Measurements from ENCODE around the gene C10orf90.

Gene C10orf90

GRCh38 chr10:126673565-126673964 lies 3.1 kb upstream of the C10orf90 start:
- DNase-seq (ENCODE audit: low spot score): peak; percentile 81

DNA sequence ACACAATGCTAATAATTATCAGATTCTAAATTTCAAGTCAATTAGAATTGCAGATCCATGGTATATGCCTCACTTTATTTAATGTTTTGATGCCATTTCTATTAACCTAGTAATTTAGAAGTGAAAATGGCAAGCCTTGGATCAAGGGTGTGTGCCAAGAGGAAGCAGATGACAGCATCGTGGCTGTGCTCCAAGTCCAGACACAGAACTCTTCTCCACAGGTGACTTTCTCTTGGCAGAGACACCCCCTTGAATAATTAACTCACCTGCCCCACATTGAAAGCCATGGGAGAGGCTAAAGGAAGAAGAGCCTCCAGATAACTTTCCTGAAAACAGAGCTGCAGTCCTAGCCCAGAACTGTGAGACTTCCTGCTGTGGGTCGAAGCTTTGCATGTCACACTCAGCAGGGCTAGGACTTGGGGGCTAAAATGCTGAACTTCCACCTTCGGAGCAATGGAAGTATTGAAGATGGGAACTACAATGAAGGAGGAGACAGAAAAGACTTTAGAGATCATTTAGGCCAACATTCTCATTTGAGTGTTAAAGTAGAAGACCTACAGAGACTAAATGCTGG lies 996 bp upstream of the C10orf90 start:
- DNase-seq (ENCODE audit: low spot score): no peak

DNA sequence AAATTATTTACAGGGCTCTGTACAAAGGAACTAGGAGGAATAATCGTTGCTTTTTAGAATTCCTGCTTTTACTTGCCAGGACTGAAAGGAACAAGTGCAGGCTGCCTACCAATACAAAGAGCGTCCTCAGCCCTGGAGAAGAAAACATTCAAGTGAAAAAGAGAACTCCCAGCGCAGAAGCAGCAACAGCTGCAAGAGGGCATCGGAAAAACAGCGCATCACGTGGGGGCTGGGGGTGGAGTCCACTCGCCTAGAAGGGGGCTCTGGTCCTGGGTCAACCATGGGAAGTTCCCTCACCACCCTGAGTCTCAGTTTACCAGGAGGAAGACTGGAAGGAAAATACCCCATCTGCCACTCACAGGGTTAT lies 385 bp upstream of the C10orf90 start:
- peak; percentile 96 for DNase-seq (ENCODE audit: low spot score)

GRCh38 chr10:126669168-126669567 lies 1.3 kb downstream of the C10orf90 start:
- DNase-seq (ENCODE audit: low spot score): peak; percentile 62

DNA sequence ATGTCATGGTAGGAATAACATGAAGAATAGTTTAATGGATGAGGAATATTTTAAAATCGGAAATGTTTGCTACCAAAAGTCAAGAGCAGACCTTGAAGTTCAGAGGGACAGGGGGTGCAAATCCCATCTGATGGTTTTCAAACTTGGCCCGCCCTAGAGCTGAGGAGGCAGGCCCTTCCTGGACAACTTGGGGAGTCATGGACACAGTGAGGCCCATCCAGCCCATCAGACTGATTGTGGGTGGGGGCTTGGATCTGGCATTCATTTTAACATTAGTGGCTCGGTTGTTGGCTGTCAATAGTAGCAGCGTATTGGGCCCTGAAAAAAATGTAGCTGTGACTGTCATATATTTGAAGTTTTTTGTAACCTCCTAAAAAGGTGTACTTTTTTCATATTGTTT lies 2.0 kb downstream of the C10orf90 start:
- DNase-seq (ENCODE audit: low spot score): peak; percentile 65

- peak; percentile 57 for DNase-seq (ENCODE audit: low spot score)
Observed at GRCh38 chr10:126667568-126667967, 2.9 kb downstream of the C10orf90 start.

- no peak for DNase-seq (ENCODE audit: low spot score)
Observed at GRCh38 chr10:126665207-126665606, 5.3 kb downstream of the C10orf90 start.

DNA sequence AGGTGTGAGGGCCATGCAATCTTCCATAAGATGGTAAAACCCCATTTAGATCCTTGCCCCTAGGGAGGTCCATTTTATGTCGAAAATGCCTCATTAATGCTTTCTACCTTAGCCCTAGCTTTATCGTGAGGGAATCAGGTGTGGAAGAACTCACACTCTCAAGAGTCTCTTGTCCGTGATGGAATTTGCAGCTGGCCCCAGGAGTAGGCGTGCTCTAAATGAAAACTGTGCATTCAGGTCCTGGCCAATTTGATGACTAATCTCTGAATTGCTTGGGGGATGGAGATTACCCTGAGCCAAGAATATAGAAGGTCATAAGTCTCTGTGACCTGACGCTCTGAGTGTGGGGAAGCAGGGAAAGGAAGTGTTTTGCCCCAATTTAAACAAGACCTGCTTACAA lies 6.6 kb downstream of the C10orf90 start:
- peak; percentile 63 for DNase-seq (ENCODE audit: low spot score)

- peak; percentile 98 for DNase-seq (ENCODE audit: low spot score)
Observed at GRCh38 chr10:126663328-126663727, 7.2 kb downstream of the C10orf90 start.

DNA sequence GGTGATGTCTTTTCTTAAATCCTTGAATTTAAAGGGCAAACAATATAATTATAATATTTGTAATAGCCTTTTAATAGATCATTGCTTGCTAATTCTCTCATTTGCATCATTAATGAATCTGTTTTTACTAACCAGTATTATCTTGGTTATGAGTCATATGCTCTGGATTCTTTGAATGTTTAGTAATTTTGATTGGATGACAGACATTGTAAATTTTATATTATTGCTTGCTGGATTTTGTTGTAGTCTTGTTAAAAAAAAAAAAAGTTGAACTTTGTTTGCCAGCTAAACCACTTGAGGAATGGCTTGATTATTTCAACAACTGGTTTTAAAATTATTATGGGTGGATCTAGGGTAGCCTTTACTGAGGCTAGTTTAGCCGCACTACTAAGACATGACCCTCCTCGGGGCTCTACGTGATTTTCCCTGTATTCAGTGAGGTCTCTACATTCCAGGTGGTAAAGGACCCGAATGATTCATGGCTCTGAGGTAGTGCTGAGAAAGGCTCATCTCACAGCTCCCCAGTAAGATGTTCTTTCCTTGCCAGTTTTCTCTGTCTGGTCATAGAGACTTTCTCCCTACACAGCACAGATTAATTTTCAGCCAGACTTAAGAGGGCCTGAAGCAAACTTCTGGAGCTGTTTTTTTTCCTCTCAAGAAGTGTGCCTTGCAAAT lies 8.5 kb downstream of the C10orf90 start:
- no peak for DNase-seq (ENCODE audit: low spot score)

- no peak for DNase-seq (ENCODE audit: low spot score)
Observed at GRCh38 chr10:126661356-126661755, 9.1 kb downstream of the C10orf90 start.

GRCh38 chr10:126659750-126660149 lies 10.7 kb downstream of the C10orf90 start:
- peak; percentile 55 for DNase-seq (ENCODE audit: low spot score)

- DNase-seq (ENCODE audit: low spot score): peak; percentile 75
Observed at GRCh38 chr10:126658928-126659327, 11.6 kb downstream of the C10orf90 start.

DNA sequence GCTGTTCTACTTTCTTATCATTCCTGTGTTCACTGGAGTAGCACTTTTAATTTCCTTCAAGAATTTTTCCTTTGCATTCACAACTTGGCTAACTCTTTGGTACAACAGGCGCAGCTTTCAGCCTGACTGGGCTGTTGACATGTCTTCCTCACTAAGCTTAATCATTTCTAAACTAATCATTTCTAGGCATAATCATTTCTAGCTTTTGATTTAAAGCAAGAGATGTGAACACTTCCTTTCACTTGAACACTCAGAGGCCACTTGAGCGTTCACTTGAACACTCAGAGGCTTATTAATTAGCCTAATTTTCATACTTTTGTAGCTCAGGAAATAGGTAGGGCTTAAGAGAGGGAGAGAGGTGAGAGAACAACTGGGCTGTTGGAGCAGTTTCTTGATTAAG lies 15.9 kb downstream of the C10orf90 start:
- DNase-seq (ENCODE audit: low spot score): no peak

- DNase-seq (ENCODE audit: low spot score): no peak
Observed at GRCh38 chr10:126651467-126651866, 19.0 kb downstream of the C10orf90 start.

DNA sequence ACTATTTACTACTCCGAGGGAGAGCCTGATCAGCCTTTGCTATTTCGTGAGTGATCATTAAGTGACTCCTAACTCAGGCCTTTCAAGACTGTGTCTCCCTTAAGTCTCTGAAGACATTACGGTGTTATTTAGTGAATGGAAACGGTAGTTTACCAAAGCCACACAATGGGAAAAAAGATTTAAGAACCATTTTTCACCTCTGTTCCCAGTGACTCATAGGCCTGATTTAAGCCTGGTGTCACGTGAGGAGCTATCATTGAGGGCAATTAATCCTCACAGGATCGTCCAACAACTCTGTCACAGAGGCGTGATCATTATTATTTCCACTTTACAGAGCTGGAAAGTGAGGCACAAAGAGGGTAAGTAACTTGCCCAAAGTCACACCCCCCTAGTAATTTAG lies 20.3 kb downstream of the C10orf90 start:
- no peak for DNase-seq (ENCODE audit: low spot score)

DNA sequence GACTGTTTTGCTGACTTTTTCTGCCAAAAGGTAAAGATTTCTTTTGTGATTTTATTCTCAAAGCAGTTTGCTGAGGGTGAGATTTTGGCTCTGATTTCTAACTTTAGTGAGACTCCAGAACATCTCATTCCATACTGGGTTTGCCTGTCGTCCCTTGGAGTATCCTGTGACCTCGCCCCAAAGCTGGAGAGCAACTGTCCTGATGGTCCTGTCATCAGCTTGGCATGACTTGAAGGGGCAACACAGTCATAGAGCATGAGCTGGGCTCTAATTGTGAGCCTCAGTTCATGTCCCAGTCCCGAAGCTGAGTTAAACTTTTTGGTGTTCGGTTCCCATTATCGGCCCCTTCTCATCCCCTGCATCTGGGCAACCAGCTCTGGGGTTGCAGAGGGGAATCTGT lies 23.4 kb downstream of the C10orf90 start:
- DNase-seq (ENCODE audit: low spot score): no peak

DNA sequence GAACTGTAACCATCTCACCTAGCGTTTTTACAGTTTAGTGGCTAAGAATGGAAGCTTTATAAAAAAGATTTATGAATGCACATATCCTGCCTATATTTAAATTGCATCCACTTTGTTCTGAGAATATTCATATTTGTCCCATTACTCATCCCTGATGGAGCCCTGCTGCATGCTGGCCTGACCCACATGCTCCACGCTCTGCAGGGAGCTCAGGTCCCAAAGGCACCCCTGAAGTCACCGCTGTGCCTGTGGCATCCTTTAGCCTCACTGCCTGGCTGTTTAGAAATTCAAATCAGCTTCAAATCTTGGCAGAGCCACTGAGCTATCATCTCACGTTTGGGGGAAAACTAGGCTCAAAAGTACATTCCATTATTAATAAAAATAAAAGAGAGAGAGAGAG lies 24.4 kb downstream of the C10orf90 start:
- no peak for DNase-seq (ENCODE audit: low spot score)

- DNase-seq (ENCODE audit: low spot score): no peak
Observed at GRCh38 chr10:126640401-126640800, 30.1 kb downstream of the C10orf90 start.

DNA sequence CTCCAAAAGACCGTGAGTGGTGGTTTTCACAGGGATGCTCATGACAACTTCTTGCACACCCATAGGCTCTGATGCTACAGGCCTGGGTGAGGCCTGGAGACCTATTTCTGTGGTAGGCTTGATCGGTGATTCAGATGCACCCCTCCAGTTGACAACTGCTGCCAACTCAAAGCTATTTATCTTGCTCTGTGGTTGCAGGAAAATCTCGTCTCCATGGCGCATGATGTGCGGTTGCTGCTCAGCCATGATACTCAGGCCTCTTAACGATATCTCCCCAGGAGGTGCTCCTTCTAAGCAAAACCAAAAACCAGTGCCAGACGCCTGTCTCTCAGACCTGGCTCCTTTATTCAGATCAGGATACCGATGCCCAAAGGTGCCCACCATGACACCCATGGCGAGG lies 31.4 kb downstream of the C10orf90 start:
- no peak for DNase-seq (ENCODE audit: low spot score)

GRCh38 chr10:126638542-126638941 lies 32.0 kb downstream of the C10orf90 start:
- DNase-seq (ENCODE audit: low spot score): no peak

DNA sequence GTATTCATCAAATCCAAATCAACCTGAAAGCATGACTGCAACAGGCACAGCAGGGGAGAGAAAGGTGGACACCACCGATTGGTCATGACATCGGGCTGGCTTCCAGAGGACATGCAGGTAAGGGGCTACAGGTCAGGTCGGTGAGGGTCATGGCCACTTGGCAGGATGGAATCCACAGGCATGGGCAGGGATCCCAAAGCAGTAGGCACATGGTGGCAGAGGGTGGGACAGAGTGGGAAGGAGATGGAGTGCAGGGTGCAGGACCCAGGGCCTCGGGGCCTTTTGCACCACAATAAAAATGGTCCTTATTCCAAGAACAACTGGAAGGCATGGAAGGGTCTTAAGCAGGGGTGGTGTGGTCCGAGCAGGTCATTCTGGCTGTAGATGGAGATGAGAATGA lies 33.0 kb downstream of the C10orf90 start:
- no peak for DNase-seq (ENCODE audit: low spot score)

GRCh38 chr10:126634911-126635310 lies 35.6 kb downstream of the C10orf90 start:
- DNase-seq (ENCODE audit: low spot score): no peak

DNA sequence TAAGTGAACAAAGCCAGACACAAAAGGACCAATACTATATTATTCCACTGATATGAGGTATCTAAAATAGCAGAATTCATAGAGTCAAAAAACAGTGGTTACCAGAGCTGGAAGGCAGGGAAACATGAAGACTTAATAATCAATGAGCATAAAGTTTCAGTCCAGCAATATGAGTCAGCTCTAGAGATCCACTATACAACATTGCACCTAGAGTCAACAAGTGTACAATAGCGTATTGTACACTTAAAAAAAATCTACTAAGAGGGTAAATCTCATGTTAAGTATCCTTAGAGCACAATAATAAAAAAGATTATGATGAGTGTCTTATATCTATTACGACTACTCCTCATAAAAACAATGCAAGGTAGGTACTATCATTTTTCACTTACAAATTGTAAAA lies 36.1 kb downstream of the C10orf90 start:
- no peak for DNase-seq (ENCODE audit: low spot score)
